GM18909 (cell line): Measurements from ENCODE around the gene PRDM12.

Source experiments
- ATAC-seq: cut with Tn5 transposase; IDR thresholded peaks from one replicate; pipeline ENCODE4 v1.9.1; 2021; ENCODE audit warnings: mild to moderate bottlenecking; ENCODE audit not compliant: unreplicated experiment, poor library complexity

PRDM12 gene

DNA sequence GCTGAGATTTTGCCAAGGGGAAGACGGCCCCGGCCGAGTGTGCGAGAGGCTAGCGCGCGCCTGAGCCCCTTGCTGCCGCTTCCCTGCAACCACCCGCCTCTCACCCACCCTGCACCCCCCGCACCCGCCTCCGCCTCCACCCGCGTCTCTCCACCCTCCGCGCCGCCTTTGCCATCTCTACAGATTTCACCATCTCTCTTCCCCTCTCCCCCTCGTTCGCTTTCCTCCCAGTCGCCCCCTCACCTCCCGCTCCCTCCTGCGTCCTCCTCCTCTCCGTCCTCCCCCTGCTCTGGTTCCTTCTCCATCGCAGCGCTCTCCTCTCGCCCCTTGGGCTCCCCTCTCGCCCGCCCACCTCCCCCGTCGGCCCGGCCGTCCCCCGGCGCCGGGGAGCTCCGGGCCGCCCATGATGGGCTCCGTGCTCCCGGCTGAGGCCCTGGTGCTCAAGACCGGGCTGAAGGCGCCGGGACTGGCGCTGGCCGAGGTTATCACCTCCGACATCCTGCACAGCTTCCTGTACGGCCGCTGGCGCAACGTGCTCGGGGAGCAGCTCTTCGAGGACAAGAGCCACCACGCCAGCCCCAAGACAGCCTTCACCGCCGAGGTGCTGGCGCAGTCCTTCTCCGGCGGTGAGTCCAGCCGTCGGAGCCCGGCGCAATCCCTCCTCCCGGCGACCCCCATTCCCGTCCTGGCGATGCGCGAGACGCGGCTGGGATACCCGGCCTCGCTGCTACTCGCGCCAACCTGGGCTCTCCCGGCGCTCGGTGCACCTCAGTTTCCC lies at the start of gene PRDM12:
PRDM12 (plus strand) TSS at position 344 of the 778 bp plus-strand sequence; CDS start at position 404, 60 bp downstream.
- no peak for ATAC-seq

GRCh38 chr9:130616451-130616850 lies 47.9 kb upstream of the PRDM12 start:
- ATAC-seq = no peak

DNA sequence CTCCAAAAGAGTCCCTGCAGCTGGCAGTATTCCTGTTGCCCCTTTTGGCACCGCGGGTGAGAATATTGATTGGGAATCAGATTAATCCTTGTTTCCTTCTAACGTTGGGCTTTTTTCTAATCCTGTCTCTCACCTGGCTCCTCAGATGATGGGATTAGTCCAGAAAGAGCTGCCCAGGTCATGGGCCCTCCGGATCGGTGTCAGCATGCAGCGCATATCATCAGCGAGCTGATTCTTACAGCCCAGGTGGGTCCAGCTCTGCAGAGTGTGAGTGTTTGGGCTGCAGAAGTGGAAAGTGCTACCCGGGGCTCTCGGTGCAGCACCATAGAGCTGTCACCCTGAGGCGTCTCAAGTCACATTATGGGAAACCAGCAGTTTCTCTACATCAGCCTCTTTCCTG lies 40.9 kb upstream of the PRDM12 start:
- ATAC-seq = no peak

DNA sequence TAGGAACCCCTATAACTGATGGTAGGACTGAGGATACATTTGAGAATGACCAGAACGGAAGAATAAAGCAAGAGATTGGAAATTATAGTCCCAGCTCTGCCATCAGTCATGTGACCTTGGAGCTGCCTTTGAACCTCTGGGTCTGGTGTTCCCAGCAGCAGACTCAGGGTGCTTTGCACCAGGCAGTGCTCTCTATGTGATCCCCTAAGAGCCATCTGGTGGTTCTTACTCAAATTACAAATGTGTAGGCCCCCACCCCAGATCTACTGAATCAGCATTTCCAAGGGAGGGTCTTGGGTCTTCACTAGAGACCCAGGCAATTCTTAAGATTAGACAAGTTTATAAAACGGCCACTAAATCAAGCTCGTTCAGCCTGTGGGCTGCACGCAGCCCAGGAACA lies 40.2 kb upstream of the PRDM12 start:
- no peak for ATAC-seq

- no peak for ATAC-seq
Measured at GRCh38 chr9:130626249-130626996, 38.0 kb upstream of the PRDM12 start.

DNA sequence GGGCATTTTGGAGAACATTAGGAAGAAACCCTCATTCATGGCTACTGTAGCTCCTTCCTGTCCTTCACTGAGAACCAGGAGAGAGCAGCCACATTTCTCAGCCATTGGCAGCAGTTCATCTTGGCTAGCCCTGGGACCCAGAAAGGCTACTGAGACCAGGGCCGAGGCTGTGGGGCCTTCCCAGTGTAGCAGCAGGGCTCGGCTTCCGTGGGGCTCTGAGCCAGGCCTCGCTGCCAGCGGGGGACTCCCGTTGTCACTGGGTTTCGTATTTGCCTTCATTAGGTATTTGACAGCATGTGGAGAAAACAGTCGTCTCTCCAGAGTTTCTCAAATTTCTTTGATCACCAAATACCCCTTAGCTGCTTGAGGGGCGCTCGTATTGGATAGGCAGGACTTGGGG lies 37.3 kb upstream of the PRDM12 start:
- ATAC-seq = no peak

DNA sequence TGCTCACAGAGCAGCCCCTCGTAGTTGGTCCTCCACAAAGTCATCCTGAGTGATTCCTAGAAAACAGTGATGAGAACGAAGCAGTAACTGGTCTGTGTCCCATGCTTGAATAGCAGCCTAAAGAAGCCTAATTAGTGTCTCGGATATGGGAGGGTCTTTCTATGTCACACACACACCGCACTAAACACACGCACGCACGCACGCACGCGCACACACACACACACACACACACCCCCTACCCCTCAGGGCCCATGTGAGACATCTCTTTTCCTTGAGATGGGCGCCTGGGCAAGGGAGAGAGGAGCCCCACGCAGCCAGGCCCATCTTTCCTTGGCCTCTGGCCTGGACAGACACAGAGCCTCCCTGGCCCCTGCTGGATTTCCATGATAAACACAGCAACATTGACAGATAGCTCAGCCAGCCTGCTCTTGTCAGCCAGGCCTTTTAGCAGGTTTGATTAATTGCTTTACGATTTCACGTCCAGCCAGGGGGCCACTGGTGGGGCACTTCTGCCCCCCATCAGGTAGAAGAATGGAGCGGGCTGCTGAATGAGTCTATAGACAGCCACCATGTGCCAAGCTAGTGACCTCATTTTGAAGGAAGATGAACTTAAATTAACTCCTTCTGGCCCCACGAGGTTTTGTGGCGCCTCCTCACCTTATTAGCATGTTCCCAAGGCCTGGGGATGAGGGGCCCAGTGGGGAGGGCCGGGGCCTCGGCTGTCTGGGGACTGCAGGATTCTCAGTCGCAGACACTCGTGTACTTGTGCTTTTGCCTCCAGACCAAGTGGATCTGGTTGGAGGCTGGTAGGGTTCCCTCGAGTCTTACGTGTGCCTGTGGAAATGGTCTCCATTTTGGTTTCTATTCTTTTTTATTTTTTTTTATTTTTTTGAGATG lies 36.2 kb upstream of the PRDM12 start:
- ATAC-seq = no peak

DNA sequence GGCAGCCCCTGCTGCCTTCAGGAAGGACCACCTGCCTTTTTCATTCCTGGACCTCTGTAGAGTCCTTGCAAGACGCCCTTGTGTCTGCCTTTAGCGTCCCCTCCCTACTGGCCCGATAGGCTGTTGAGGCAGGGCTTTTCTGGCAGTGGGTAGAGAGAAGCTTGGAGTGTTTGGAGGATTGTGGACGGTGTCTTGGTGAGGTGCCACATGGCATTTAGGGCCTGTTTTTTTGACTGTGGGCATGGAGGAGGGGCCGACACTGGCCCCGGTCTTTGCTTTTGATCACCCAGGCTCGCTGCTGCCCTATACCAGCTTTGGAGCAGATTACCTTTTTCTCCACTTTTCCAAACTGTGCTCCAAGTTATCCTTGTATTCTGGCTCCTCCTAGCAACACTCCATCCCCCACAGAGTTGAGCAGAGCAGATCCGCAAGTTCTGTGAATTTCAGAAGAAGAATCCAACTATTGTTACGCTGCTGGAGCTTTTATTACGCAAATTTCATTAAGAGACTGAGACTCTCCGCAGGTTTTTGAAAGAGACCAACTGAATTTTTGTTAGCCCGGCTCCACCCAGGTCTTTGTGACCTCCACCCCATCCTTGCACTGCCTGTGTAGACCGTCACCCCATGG lies 34.8 kb upstream of the PRDM12 start:
- no peak for ATAC-seq

DNA sequence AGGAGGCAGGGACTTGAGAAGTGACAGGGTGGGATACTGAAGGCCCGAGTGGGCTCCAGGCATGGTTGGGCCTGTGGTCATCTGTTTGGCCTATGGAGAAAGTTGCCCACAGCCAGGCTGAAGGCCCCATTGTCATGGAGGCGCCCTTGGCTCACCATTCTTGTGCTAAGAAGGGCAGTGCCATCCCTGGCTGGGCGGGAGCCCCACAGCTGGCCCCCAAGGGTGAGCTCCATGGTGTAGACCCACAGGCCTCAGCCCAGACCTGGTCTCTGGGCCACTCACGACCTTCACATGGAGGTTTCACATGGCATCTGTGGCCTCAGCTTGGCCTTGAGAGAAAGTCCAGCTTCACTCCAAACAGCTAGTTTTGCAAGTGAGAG lies 34.3 kb upstream of the PRDM12 start:
- no peak for ATAC-seq

GRCh38 chr9:130630506-130631330 lies 33.7 kb upstream of the PRDM12 start:
- no peak for ATAC-seq

GRCh38 chr9:130631331-130632080 lies 32.9 kb upstream of the PRDM12 start:
- ATAC-seq = no peak

- no peak for ATAC-seq
Measured at GRCh38 chr9:130632081-130632710, 32.2 kb upstream of the PRDM12 start.

- no peak for ATAC-seq
Measured at GRCh38 chr9:130632841-130633240, 31.6 kb upstream of the PRDM12 start.

- no peak for ATAC-seq
Measured at GRCh38 chr9:130633336-130634190, 30.8 kb upstream of the PRDM12 start.

DNA sequence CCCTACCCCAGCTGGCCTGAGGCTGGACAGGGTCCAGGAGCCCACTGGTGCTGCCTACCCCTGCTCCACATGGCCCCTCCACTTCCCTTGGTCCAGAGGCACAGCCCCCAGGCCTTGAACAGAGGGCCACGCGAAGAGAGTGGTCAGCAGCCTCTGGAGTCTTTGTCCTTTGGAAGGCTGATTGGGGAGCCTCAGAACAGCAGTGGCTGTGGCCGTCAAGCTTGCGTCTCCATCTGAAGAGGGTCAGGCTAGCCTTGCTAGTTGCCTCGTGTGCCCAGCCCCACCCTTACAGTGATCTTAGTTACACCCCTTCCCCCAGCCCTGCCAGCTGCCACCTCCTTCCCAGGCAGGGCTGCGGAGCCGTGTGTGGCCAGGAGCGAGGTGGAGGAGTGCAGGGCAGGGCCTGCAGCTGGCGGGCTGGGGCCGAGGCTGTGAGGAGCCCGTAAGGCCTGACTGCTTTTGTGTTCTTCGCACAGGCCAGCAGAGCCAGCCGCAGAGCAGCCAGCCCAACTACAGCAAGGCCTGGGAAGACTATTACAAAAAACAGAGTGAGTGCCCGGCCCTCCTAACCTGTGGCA lies 30.1 kb upstream of the PRDM12 start:
- no peak for ATAC-seq

GRCh38 chr9:130634801-130635200 lies 29.6 kb upstream of the PRDM12 start:
- no peak for ATAC-seq

DNA sequence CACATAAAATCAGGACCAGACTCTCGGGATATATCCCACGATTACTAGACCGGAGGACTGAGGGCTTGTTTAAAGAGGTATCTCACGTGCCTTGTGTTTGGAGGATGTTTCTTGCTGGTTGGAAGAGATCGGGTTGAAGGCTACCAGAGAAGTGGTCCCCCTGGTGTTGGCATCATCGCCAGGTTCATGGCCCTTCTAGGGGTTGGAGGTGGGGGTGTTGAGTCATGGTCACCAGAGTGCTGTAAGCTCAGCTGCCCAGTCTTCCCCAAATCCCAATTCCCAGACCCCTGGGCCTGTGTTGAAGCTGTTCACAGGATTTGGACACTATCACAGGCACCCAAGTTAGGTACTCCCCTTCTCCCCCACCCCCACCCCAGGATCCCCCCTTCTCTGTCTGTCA lies 29.1 kb upstream of the PRDM12 start:
- ATAC-seq = no peak
